K562 (cell line): ENCODE measurements around the gene MORF4L1. TPM values are rescaled to one million over a fixed set of nuclear protein-coding genes. Genes with fewer than 3 reads are reported as not detected.

Experiments used
- CC2D1A ChIP-seq: fragments of 450-650 bp; IDR thresholded peaks from 2 replicates; pipeline ENCODE4 v1.6.1; 2017; ENCODE audit warnings: mild to moderate bottlenecking
- CCAR2 ChIP-seq: fragments of 200-400 bp; formaldehyde crosslinking; IDR thresholded peaks from 2 replicates; pipeline ENCODE4 v1.6.1; 2017; ENCODE audit warnings: mild to moderate bottlenecking, low read depth, low read length
- CREM ChIP-seq: IDR thresholded peaks from 2 replicates; pipeline ENCODE4 v1.6.1; 2014; ENCODE audit warnings: antibody characterized with exemption, low read depth
- CXXC5 ChIP-seq: fragments of 250-450 bp; sonication (Bioruptor Pico); IDR thresholded peaks from 2 replicates; pipeline ENCODE4 v1.8.0; 2022; ENCODE audit warnings: inconsistent platforms, mild to moderate bottlenecking, moderate library complexity
- FOXK2 ChIP-seq, 2 experiments: fragments of 450-650 bp; IDR thresholded peaks in 1 of 2; conservative IDR thresholded peaks in 1 of 2; 2 replicates each; pipeline ENCODE4 v1.6.1; 2016; ENCODE audit warnings: low read depth in 2 of 2, mild to moderate bottlenecking in 1 of 2
- FOXP1 ChIP-seq: sonication (generic); formaldehyde crosslinking; IDR thresholded peaks from 2 replicates; pipeline ENCODE4 v1.8.0; 2022; ENCODE audit warnings: mild to moderate bottlenecking, missing genetic modification reagents
- GTF2E2 ChIP-seq: fragments of 200-800 bp; sonication (Bioruptor generic); IDR thresholded peaks from 2 replicates; pipeline ENCODE4 v1.6.1; 2016; ENCODE audit warnings: missing genetic modification characterization, missing compliant biosample characterization
- HDAC1 ChIP-seq, 2 experiments: fragments of 450-650 bp; IDR thresholded peaks; 2 replicates each; pipeline ENCODE4 v1.6.1; 2016 to 2017; ENCODE audit warnings: inconsistent platforms in 1 of 2, mild to moderate bottlenecking in 1 of 2, moderate library complexity in 1 of 2
- HDAC2 ChIP-seq: fragments of 450-650 bp; IDR thresholded peaks from 2 replicates; pipeline ENCODE4 v1.6.1; 2016; ENCODE audit warnings: mild to moderate bottlenecking
- MTF1 ChIP-seq: fragments of 250-450 bp; sonication (Bioruptor Pico); IDR thresholded peaks from 2 replicates; pipeline ENCODE4 v1.9.0; 2021; ENCODE audit warnings: moderate library complexity, mild to moderate bottlenecking, inconsistent platforms, borderline replicate concordance
- MYBL2 ChIP-seq, 2 experiments: fragments of 450-650 bp in 1 of 2; sonication (generic) in 1 of 2; formaldehyde crosslinking in 1 of 2; IDR thresholded peaks; 2 replicates each; pipeline versions ENCODE4 v1.6.1 to v1.8.1; 2017 to 2022; ENCODE audit warnings: borderline replicate concordance in 1 of 2, inconsistent platforms in 1 of 2, low read depth in 1 of 2, mild to moderate bottlenecking in 1 of 2, missing genetic modification reagents in 1 of 2, moderate library complexity in 1 of 2
- POLR2B ChIP-seq: fragments of 450-650 bp; IDR thresholded peaks from 2 replicates; pipeline ENCODE4 v1.6.1; 2018; ENCODE audit warnings: low read depth; ENCODE audit not compliant: partially characterized antibody
- RNF2 ChIP-seq: sonication (generic); IDR thresholded peaks from 2 replicates; pipeline ENCODE4 v1.6.1; 2016
- SMARCE1 ChIP-seq: fragments of 450-650 bp; IDR thresholded peaks from 2 replicates; pipeline ENCODE4 v1.7.1; 2016; ENCODE audit warnings: mild to moderate bottlenecking
- TCF3 ChIP-seq: sonication (generic); formaldehyde crosslinking; IDR thresholded peaks from 2 replicates; pipeline ENCODE4 v1.4.0; 2020; ENCODE audit warnings: mild to moderate bottlenecking, missing genetic modification reagents
- ZNF644 ChIP-seq: fragments of 200-800 bp; sonication (Bioruptor generic); IDR thresholded peaks from 2 replicates; pipeline ENCODE4 v1.6.1; 2016; ENCODE audit warnings: low read depth, missing genetic modification characterization, missing compliant biosample characterization
- polyA plus RNA-seq, 8 experiments: library from polyadenylated mRNA; depleted of rRNA in 4 of 8; stranded (reverse) in 5 of 8; unstranded in 3 of 8; fragments of >200 nt; fragmentation: Nextera tagmentation in 2 of 8; fragmentation: Illumina TruSeq in 1 of 8; extraction: Ambion mirVana in 2 of 8; extraction: Trizol in 1 of 8; gene quantifications; 2 replicates each; pipeline versions ENCODE4 v1.2.1 to v1.2.3, GENCODE V29; 2011 to 2014; ENCODE audit warnings: inconsistent platforms in 1 of 8, missing spikeins in 1 of 8
- total RNA-seq, 7 experiments: library from RNA; depleted of rRNA in 6 of 7; stranded (reverse); fragments of >200 nt in 6 of 7; fragmentation: Illumina TruSeq in 2 of 7; extraction: Trizol in 2 of 7; gene quantifications; 2 replicates each; pipeline versions ENCODE4 v1.2.1 to v1.2.3, GENCODE V29; 2011 to 2021; ENCODE audit warnings: low replicate concordance in 1 of 7
- TF ChIP-seq, protein P1 (sequence below): fragments of 450-650 bp; IDR thresholded peaks from 2 replicates; pipeline ENCODE4 v1.6.1; 2016; ENCODE audit warnings: mild to moderate bottlenecking, moderate library complexity

Gene MORF4L1
- total and polyA plus RNA-seq, 9 of the 15 experiments (the other 6 are each of a cell fraction or from before 2014, with no cell fraction given): 127 to 615 (median 281) TPM

- TF ChIP-seq, protein P1, sequence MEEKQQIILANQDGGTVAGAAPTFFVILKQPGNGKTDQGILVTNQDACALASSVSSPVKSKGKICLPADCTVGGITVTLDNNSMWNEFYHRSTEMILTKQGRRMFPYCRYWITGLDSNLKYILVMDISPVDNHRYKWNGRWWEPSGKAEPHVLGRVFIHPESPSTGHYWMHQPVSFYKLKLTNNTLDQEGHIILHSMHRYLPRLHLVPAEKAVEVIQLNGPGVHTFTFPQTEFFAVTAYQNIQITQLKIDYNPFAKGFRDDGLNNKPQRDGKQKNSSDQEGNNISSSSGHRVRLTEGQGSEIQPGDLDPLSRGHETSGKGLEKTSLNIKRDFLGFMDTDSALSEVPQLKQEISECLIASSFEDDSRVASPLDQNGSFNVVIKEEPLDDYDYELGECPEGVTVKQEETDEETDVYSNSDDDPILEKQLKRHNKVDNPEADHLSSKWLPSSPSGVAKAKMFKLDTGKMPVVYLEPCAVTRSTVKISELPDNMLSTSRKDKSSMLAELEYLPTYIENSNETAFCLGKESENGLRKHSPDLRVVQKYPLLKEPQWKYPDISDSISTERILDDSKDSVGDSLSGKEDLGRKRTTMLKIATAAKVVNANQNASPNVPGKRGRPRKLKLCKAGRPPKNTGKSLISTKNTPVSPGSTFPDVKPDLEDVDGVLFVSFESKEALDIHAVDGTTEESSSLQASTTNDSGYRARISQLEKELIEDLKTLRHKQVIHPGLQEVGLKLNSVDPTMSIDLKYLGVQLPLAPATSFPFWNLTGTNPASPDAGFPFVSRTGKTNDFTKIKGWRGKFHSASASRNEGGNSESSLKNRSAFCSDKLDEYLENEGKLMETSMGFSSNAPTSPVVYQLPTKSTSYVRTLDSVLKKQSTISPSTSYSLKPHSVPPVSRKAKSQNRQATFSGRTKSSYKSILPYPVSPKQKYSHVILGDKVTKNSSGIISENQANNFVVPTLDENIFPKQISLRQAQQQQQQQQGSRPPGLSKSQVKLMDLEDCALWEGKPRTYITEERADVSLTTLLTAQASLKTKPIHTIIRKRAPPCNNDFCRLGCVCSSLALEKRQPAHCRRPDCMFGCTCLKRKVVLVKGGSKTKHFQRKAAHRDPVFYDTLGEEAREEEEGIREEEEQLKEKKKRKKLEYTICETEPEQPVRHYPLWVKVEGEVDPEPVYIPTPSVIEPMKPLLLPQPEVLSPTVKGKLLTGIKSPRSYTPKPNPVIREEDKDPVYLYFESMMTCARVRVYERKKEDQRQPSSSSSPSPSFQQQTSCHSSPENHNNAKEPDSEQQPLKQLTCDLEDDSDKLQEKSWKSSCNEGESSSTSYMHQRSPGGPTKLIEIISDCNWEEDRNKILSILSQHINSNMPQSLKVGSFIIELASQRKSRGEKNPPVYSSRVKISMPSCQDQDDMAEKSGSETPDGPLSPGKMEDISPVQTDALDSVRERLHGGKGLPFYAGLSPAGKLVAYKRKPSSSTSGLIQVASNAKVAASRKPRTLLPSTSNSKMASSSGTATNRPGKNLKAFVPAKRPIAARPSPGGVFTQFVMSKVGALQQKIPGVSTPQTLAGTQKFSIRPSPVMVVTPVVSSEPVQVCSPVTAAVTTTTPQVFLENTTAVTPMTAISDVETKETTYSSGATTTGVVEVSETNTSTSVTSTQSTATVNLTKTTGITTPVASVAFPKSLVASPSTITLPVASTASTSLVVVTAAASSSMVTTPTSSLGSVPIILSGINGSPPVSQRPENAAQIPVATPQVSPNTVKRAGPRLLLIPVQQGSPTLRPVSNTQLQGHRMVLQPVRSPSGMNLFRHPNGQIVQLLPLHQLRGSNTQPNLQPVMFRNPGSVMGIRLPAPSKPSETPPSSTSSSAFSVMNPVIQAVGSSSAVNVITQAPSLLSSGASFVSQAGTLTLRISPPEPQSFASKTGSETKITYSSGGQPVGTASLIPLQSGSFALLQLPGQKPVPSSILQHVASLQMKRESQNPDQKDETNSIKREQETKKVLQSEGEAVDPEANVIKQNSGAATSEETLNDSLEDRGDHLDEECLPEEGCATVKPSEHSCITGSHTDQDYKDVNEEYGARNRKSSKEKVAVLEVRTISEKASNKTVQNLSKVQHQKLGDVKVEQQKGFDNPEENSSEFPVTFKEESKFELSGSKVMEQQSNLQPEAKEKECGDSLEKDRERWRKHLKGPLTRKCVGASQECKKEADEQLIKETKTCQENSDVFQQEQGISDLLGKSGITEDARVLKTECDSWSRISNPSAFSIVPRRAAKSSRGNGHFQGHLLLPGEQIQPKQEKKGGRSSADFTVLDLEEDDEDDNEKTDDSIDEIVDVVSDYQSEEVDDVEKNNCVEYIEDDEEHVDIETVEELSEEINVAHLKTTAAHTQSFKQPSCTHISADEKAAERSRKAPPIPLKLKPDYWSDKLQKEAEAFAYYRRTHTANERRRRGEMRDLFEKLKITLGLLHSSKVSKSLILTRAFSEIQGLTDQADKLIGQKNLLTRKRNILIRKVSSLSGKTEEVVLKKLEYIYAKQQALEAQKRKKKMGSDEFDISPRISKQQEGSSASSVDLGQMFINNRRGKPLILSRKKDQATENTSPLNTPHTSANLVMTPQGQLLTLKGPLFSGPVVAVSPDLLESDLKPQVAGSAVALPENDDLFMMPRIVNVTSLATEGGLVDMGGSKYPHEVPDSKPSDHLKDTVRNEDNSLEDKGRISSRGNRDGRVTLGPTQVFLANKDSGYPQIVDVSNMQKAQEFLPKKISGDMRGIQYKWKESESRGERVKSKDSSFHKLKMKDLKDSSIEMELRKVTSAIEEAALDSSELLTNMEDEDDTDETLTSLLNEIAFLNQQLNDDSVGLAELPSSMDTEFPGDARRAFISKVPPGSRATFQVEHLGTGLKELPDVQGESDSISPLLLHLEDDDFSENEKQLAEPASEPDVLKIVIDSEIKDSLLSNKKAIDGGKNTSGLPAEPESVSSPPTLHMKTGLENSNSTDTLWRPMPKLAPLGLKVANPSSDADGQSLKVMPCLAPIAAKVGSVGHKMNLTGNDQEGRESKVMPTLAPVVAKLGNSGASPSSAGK: no peak
- TF ChIP-seq SMARCE1 (no peak), POLR2B (peak; percentile 31), MYBL2 (IDR thresholded peaks at IDR 0.05; ENCODE audit: low read depth) (peak; percentile 88), MYBL2 (CRISPR knock-in tag; IDR thresholded peaks at IDR 0.05; ENCODE audit: borderline replicate concordance) (no peak), CREM (peak; percentile 63), FOXP1 (CRISPR knock-in tag) (no peak), CC2D1A (peak; percentile 38; the same call in 1 of the 2 replicates), HDAC2 (peak; percentile 61; the same call in 1 of the 2 replicates), RNF2 (peak; percentile 82; the same call in 1 of the 2 replicates), TCF3 (CRISPR knock-in tag) (peak; percentile 80), CXXC5 (CRISPR knock-in tag) (peak; percentile 93), MTF1 (CRISPR knock-in tag) (no peak), CCAR2 (no peak), GTF2E2 (tag) (no peak), FOXK2 (conservative IDR thresholded peaks at IDR 0.05 in 1 of 2, IDR thresholded peaks at IDR 0.05 in 1 of 2; ENCODE audit: low read depth in 2 of 2) (peak in 1 of 2 experiments; percentile 73; a peak in 2 of 4 replicates), HDAC1 (IDR thresholded peaks at IDR 0.05) (peak in 1 of 2 experiments; percentile 71; a peak in 1 of 4 replicates), ZNF644 (tag) (no peak)
Observed at GRCh38 chr15:78937132-78937739, 64.5 kb downstream of the MORF4L1 start (continued).
